ENCODE data around the gene MORN5. TPM values are rescaled to one million over a fixed set of nuclear protein-coding genes. Genes with fewer than 3 reads are reported as not detected.

Gene MORN5
- total and polyA plus RNA-seq, 8 donors: 1.2 to 7.2 (median 4.2) TPM; not detected in 1

DNA sequence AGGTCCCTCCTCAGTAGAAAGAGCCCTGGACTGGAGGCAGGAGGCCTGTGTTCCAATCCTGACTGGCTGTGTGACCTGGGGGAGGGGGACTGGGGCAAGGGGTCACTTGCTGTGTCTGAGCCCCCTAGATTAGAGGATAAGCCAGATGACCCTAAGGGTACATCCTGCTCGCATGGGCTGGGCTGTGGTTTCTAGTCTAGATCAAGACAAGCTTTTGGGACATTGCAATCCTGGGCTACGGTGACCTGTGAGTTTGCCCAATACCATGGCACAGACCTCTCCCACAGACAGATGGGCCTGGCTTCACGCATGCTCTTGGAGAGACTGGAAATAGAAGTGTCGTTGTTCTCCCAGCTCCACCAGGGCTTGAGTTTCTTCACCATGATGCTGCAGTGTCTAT, 27.2 kb upstream of the MORN5 start:
- H3K27me3 ChIP-seq: peaks cover 0 to 20% of the 10 kb centered on the region in 2 donors
- DNase-seq (no peak), ATAC-seq (no peak)
- intact Hi-C loops (cut with DNase I): no loop called here
- H3K27ac ChIP-seq: no peak overlapping the region
- H3K9me3 ChIP-seq: no peaks in the 10 kb centered on the region
- TF ChIP-seq, protein P1, sequence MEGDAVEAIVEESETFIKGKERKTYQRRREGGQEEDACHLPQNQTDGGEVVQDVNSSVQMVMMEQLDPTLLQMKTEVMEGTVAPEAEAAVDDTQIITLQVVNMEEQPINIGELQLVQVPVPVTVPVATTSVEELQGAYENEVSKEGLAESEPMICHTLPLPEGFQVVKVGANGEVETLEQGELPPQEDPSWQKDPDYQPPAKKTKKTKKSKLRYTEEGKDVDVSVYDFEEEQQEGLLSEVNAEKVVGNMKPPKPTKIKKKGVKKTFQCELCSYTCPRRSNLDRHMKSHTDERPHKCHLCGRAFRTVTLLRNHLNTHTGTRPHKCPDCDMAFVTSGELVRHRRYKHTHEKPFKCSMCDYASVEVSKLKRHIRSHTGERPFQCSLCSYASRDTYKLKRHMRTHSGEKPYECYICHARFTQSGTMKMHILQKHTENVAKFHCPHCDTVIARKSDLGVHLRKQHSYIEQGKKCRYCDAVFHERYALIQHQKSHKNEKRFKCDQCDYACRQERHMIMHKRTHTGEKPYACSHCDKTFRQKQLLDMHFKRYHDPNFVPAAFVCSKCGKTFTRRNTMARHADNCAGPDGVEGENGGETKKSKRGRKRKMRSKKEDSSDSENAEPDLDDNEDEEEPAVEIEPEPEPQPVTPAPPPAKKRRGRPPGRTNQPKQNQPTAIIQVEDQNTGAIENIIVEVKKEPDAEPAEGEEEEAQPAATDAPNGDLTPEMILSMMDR (IDR thresholded peaks at IDR 0.05): no peak
- H3K36me3 ChIP-seq: no peaks in the 10 kb centered on the region
- H3K4me3 ChIP-seq: no peak overlapping the region
- H3K4me1 ChIP-seq: peaks cover 0 to 12% of the 10 kb centered on the region in 2 donors

DNA sequence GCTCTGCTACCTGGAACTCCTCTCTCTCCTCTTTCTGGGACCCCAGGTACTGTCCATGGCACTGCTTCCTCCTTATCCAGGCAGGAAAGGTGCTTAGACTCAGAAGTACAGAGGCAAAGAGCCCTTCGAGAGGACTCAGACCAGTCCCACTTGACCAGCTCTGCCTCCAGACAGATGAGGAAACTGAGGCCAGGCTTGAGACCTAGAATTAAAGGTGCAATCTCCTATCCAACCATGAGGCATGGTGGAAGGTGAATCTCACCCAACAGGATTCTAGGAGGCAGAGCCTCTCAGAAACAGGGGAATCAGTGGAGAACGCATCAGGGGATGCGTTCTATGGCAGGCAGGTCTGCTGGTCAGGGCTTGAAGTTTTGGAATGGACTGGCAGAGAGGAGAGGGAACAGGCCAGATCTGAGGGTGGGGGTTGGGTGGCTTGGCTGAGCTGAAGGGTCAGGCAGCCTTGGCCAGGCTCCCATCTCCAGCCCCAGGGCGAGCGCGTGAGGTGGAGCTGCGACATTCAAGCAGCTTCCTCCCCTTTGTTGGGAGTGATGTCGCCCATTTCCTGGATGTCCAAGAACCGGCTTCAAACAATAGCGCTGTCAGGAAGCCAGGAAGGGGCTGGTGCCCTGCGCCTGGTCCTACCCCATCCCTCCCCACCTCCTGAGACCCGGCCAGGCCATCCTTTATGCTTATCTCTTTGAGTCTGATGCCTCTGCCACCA, 26.3 kb upstream of the MORN5 start:
- peak in 1 of 4 donors; percentile 43 for DNase-seq
- ATAC-seq: peak; percentile 49
- Histone ChIP-seq H3K36me3 (no peaks in the 10 kb centered on the region), H3K27me3 (peaks cover 0 to 11% of the 10 kb centered on the region in 2 donors), H3K4me1 (peaks cover 0 to 4% of the 10 kb centered on the region in 2 donors), H3K4me3 (no peak overlapping the region), H3K9me3 (no peaks in the 10 kb centered on the region), H3K27ac (no peak overlapping the region)
- TF ChIP-seq, protein P1 (IDR thresholded peaks at IDR 0.05): no peak
- intact Hi-C loops (cut with DNase I): no loop called here

DNA sequence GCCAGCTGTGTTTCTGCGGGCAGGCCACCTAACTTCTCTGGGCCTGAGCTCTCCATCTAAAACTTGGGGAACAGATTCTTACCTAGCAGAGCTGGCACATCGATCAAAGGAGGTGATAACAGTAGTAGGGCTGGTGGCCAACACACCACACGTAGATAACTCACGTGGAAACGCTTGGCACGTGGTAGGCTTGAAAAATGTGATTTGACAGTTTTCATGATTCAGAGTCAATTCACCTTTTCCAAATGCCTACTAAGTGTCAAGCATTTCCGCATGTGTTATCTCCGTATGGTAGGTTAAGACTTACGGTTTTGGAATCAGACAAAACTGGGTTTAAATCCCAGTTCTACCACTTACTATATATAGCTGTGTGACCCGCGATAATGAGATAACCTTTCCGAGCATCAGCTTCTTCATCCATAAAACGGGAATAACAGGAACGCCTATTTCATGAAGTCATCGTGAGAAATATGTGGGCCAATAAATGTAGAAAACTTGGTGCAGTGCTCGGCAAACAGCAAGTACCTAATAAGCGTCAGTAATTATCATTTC, 25.6 kb upstream of the MORN5 start:
- intact Hi-C loops (cut with DNase I): no loop called here
- Histone ChIP-seq H3K27ac (no peak overlapping the region), H3K27me3 (peaks cover 0 to 10% of the 10 kb centered on the region in 2 donors), H3K4me1 (peaks cover 0 to 4% of the 10 kb centered on the region in 2 donors), H3K4me3 (no peak overlapping the region), H3K36me3 (no peaks in the 10 kb centered on the region), H3K9me3 (no peaks in the 10 kb centered on the region)
- DNase-seq (no peak), ATAC-seq (no peak)
- TF ChIP-seq, protein P1 (IDR thresholded peaks at IDR 0.05): no peak

DNA sequence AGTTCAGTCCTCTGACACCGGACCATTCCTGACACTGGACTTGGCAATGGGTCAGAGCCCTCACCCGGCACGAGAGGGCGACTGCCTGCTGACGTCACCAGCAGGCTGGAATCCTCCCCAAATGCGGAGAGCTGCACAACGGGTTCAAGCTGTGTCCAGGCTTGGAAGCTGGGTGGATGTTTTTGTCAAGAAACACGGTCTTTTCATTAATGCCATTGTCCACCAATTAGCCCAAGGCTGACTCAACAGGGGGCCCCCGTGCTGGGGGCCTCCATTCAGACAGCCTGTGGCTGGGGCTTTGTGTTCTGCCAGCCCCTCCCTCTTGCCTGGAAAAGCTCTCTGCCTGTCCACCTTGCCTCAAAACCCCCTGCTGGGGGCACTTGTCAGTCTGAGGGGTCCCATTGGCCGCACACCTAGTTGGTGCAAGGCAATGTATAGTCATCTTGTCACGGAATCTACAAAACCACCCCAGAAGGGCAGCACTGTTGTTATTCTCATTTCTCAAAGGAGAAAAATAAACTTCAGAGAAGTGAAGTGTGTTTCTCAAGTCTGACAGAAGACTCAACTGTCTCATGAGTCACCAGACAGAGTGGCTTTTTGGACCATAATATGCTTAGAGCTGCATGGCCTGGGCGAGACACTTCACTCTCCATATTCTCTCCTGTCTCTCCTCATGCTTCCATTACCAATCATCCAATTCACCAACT, 24.7 kb upstream of the MORN5 start:
- Histone ChIP-seq H3K27ac (no peak overlapping the region), H3K4me3 (no peak overlapping the region), H3K9me3 (no peaks in the 10 kb centered on the region), H3K36me3 (no peaks in the 10 kb centered on the region), H3K4me1 (peaks cover 0 to 4% of the 10 kb centered on the region in 2 donors), H3K27me3 (peaks cover 0 to 10% of the 10 kb centered on the region in 2 donors)
- ATAC-seq (no peak), DNase-seq (no peak)
- intact Hi-C loops (cut with DNase I): no loop called here
- TF ChIP-seq, protein P1 (IDR thresholded peaks at IDR 0.05): no peak

DNA sequence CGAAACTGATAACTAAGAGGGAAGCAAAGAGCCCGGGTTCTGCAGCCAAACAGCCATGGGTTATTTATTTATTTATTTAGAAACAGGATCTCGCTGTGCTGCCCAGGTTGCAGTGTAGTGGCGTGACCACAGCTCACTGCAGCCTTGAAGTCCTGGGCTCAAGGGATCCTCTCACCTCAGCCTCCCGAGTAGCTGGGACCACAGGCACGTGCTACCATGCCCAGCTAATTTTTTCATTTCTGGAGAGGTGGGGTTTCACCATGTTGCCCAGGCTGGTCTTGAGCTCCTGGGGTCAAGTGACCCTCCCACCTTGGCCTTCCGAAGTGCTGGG, 24.2 kb upstream of the MORN5 start:
- Histone ChIP-seq H3K4me1 (peaks cover 0 to 4% of the 10 kb centered on the region in 2 donors), H3K27ac (no peak overlapping the region), H3K27me3 (peaks cover 0 to 10% of the 10 kb centered on the region in 2 donors), H3K9me3 (no peaks in the 10 kb centered on the region), H3K36me3 (no peaks in the 10 kb centered on the region), H3K4me3 (no peak overlapping the region)
- TF ChIP-seq, protein P1 (IDR thresholded peaks at IDR 0.05): no peak
- ATAC-seq: no peak
- DNase-seq: no peak
- intact Hi-C loops (cut with DNase I): no loop called here
